SU-DHL-6 (cell line): ENCODE measurements around the gene KCNG4.

Experiments
- H2AFZ ChIP-seq: fragments of 200-600 bp; sonication (generic); 2 replicates; pipeline ENCODE4 v1.6.1; 2014; ENCODE audit warnings: low read depth, mild to moderate bottlenecking, moderate library complexity, mixed read lengths, antibody characterized with exemption, low read length; ENCODE audit not compliant: severe bottlenecking
- H3F3A ChIP-seq: fragments of 200-600 bp; shearing (Covaris generic); 2 replicates; pipeline ENCODE4 v1.6.0; 2016; ENCODE audit warnings: antibody characterized with exemption, mild to moderate bottlenecking; ENCODE audit not compliant: insufficient read depth
- H3K27ac ChIP-seq: fragments of 200-600 bp; sonication (generic); 2 replicates; pipeline ENCODE4 v1.5.1; 2016; ENCODE audit warnings: low read depth, mild to moderate bottlenecking, low read length, moderate library complexity, mixed read lengths
- H3K27me3 ChIP-seq: fragments of 200-600 bp; sonication (generic), shearing (Covaris generic); 2 replicates; pipeline ENCODE4 v1.6.0; 2014; ENCODE audit warnings: mild to moderate bottlenecking, low read length
- H3K36me3 ChIP-seq: fragments of 200-600 bp; sonication (generic); 2 replicates; pipeline ENCODE4 v1.6.1; 2014; ENCODE audit warnings: mild to moderate bottlenecking, low read length, mixed read lengths
- H3K4me2 ChIP-seq: fragments of 300-600, 200-600 bp; shearing (Covaris generic), sonication (generic); 2 replicates; pipeline ENCODE4 v1.6.0; 2014; ENCODE audit warnings: low read length, low read depth, mild to moderate bottlenecking; ENCODE audit not compliant: poor library complexity, severe bottlenecking
- H3K4me3 ChIP-seq: fragments of 200-600 bp; sonication (generic); 2 replicates; pipeline ENCODE4 v1.5.1; 2014; ENCODE audit warnings: antibody characterized with exemption, low read length, mild to moderate bottlenecking, mixed read lengths; ENCODE audit not compliant: insufficient read depth, poor library complexity, severe bottlenecking
- H3K79me2 ChIP-seq: fragments of 200-600 bp; sonication (generic); 2 replicates; pipeline ENCODE4 v1.6.1; 2014; ENCODE audit warnings: mild to moderate bottlenecking, low read length, moderate library complexity; ENCODE audit not compliant: insufficient read depth
- H3K9ac ChIP-seq: fragments of 200-600 bp; sonication (generic); 2 replicates; pipeline ENCODE4 v1.7.0; 2014; ENCODE audit warnings: mild to moderate bottlenecking, low read length
- H3K9me2 ChIP-seq: fragments of 200-600 bp; sonication (generic); replicated peaks from 2 replicates; pipeline ENCODE4 v1.6.1; 2014; ENCODE audit warnings: low read length; ENCODE audit not compliant: insufficient read depth
- H3K9me3 ChIP-seq: fragments of 200-600 bp; sonication (generic); 2 replicates; pipeline ENCODE4 v1.6.1; 2014; ENCODE audit warnings: low read length, mixed read lengths; ENCODE audit not compliant: insufficient read depth
- H4K20me1 ChIP-seq: fragments of 200-600 bp; sonication (generic); 2 replicates; pipeline ENCODE4 v1.6.1; 2014; ENCODE audit warnings: low read depth, mild to moderate bottlenecking, antibody characterized with exemption, low read length, moderate library complexity, mixed read lengths
- CTCF ChIP-seq: fragments of 200-600 bp; sonication (generic); IDR thresholded peaks from one replicate; pipeline ENCODE4 v1.5.1; 2017; ENCODE audit warnings: antibody characterized with exemption, mild to moderate bottlenecking, low read length, moderate library complexity; ENCODE audit not compliant: insufficient read depth, poor library complexity, severe bottlenecking
- EZH2phosphoT487 ChIP-seq: fragments of 200-600 bp; sonication (generic), shearing (Covaris generic); conservative IDR thresholded peaks from 2 replicates; pipeline ENCODE4 v1.6.1; 2018; ENCODE audit warnings: mild to moderate bottlenecking, antibody characterized with exemption, low read length, moderate library complexity, mixed read lengths

The KCNG4 gene

GRCh38 chr16:84281074-84281473 is 41.3 kb upstream of the KCNG4 start:
- no peaks in the 10 kb centered on the region for H4K20me1 ChIP-seq
- H3F3A ChIP-seq: no peaks in the 10 kb centered on the region
- no peaks in the 10 kb centered on the region for H3K9me2 ChIP-seq
- H3K27ac ChIP-seq: no peak overlapping the region
- no peak overlapping the region for H2AFZ ChIP-seq
- no peaks in the 10 kb centered on the region for H3K27me3 ChIP-seq
- H3K4me3 ChIP-seq: no peak overlapping the region
- TF ChIP-seq CTCF: no peak
- TF ChIP-seq EZH2phosphoT487: no peak
- H3K4me2 ChIP-seq: no peak overlapping the region
- H3K9me3 ChIP-seq: no peaks in the 10 kb centered on the region
- H3K36me3 ChIP-seq: no peaks in the 10 kb centered on the region
- H3K79me2 ChIP-seq: no peaks in the 10 kb centered on the region
- H3K9ac ChIP-seq: no peak overlapping the region

GRCh38 chr16:84279881-84280280 is 40.1 kb upstream of the KCNG4 start:
- Histone ChIP-seq H3K36me3 (no peaks in the 10 kb centered on the region), H2AFZ (no peak overlapping the region), H4K20me1 (no peaks in the 10 kb centered on the region), H3K4me2 (no peak overlapping the region), H3K4me3 (no peak overlapping the region), H3K9ac (no peak overlapping the region), H3K9me3 (no peaks in the 10 kb centered on the region), H3K27ac (no peak overlapping the region), H3F3A (no peaks in the 10 kb centered on the region), H3K27me3 (no peaks in the 10 kb centered on the region), H3K79me2 (no peaks in the 10 kb centered on the region), H3K9me2 (no peaks in the 10 kb centered on the region)
- no peak for TF ChIP-seq CTCF
- no peak for TF ChIP-seq EZH2phosphoT487

- H2AFZ ChIP-seq: no peak overlapping the region
- no peaks in the 10 kb centered on the region for H3F3A ChIP-seq
- no peaks in the 10 kb centered on the region for H3K79me2 ChIP-seq
- TF ChIP-seq EZH2phosphoT487: no peak
- H3K27me3 ChIP-seq: no peaks in the 10 kb centered on the region
- H3K9me3 ChIP-seq: no peaks in the 10 kb centered on the region
- H3K4me2 ChIP-seq: no peak overlapping the region
- no peak overlapping the region for H3K4me3 ChIP-seq
- H3K36me3 ChIP-seq: no peaks in the 10 kb centered on the region
- no peak overlapping the region for H3K27ac ChIP-seq
- H4K20me1 ChIP-seq: no peaks in the 10 kb centered on the region
- no peaks in the 10 kb centered on the region for H3K9me2 ChIP-seq
- no peak overlapping the region for H3K9ac ChIP-seq
Measured at GRCh38 chr16:84278968-84279367, 39.2 kb upstream of the KCNG4 start.

- Histone ChIP-seq H3K27me3 (no peaks in the 10 kb centered on the region), H3K27ac (no peak overlapping the region), H3K79me2 (no peaks in the 10 kb centered on the region), H3K9ac (no peak overlapping the region), H3K4me2 (no peak overlapping the region), H3K36me3 (no peaks in the 10 kb centered on the region), H3K9me3 (no peaks in the 10 kb centered on the region), H4K20me1 (no peaks in the 10 kb centered on the region), H3F3A (no peaks in the 10 kb centered on the region), H3K9me2 (no peaks in the 10 kb centered on the region), H3K4me3 (no peak overlapping the region), H2AFZ (no peak overlapping the region)
- TF ChIP-seq CTCF (no peak), EZH2phosphoT487 (no peak)
Measured at GRCh38 chr16:84278333-84278732, 38.5 kb upstream of the KCNG4 start.
